ENCODE data around the gene LIN28A.
A peak's percentile ranks its signal among the peaks of the same experiment; 100 is the strongest.

The LIN28A gene

GRCh38 chr1:26412180-26412840 is 1.7 kb downstream of the LIN28A start:
- H3K36me3 ChIP-seq = no peaks in the 10 kb centered on the region
- peaks cover 0 to 5% (median 0%) of the 10 kb centered on the region in 10 experiments; a peak in 1 of 20 replicates for H3K4me1 ChIP-seq
- H4K20me1 ChIP-seq = peaks cover 0 to 20% (median 5%) of the 10 kb centered on the region in 11 experiments; a peak in 5 of 22 replicates
- TF ChIP-seq Cebpa-rat (IDR thresholded peaks at IDR 0.05) = no peak
- H3K9me3 ChIP-seq (replicated peaks in 1 of 11) = peaks cover 0 to 20% (median 5%) of the 10 kb centered on the region in 11 experiments; a peak in 11 of 22 replicates
- no peak overlapping the region for H3K27ac ChIP-seq
- peaks cover 59 to 88% (median 72%) of the 10 kb centered on the region in 11 experiments for H3K27me3 ChIP-seq
- no peak overlapping the region for H3K9ac ChIP-seq
- no peak overlapping the region for H3K4me2 ChIP-seq
- no peak overlapping the region for H3K4me3 ChIP-seq

DNA sequence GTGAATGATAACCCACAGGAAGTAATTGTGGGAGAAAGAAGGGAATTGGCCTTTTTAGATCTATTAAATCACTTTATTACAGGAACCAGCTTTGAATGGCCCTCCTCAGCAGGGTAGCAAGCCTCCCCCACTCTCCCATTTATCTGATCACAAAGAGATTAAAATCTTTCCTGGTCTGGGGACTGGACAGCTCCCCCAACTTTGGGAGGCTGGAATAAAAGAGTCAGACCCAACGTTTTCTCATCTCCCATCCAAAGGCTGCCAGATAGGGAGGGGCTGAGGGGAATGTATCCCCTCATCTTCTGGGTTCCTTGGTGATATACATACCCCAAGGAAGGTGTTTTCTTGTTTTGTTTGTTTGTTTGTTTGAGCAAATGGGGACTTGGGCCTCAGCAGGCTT is 2.4 kb downstream of the LIN28A start:
- Histone ChIP-seq H3K9ac (no peak overlapping the region), H3K27ac (no peak overlapping the region), H3K36me3 (no peaks in the 10 kb centered on the region), H3K27me3 (peaks cover 59 to 84% (median 72%) of the 10 kb centered on the region in 11 experiments), H3K9me3 (replicated peaks in 1 of 11) (peaks cover 0 to 20% (median 5%) of the 10 kb centered on the region in 11 experiments; a peak in 11 of 22 replicates), H4K20me1 (peaks cover 0 to 20% (median 5%) of the 10 kb centered on the region in 11 experiments; a peak in 5 of 22 replicates), H3K4me1 (peaks cover 0 to 5% (median 0%) of the 10 kb centered on the region in 10 experiments; a peak in 1 of 20 replicates), H3K4me3 (no peak overlapping the region), H3K4me2 (no peak overlapping the region)
- TF ChIP-seq Cebpa-rat (IDR thresholded peaks at IDR 0.05) = no peak

GRCh38 chr1:26417111-26417759 is 6.6 kb downstream of the LIN28A start:
- no peaks in the 10 kb centered on the region for H3K4me1 ChIP-seq
- H4K20me1 ChIP-seq = 0 out of 22 replicates have a peak, but pooled peaks cover 0 to 5% (median 0%) of the 10 kb centered on the region in 11 experiments
- peaks cover 22 to 43% (median 33%) of the 10 kb centered on the region in 11 experiments for H3K27me3 ChIP-seq
- no peaks in the 10 kb centered on the region for H3K36me3 ChIP-seq
- H3K27ac ChIP-seq = no peak overlapping the region
- H3K9me3 ChIP-seq (replicated peaks in 1 of 11) = peaks cover 0 to under 1% (median 0%) of the 10 kb centered on the region in 11 experiments; a peak in 1 of 22 replicates
- no peak for TF ChIP-seq Cebpa-rat (IDR thresholded peaks at IDR 0.05)
- H3K4me3 ChIP-seq = no peak overlapping the region
- no peak overlapping the region for H3K4me2 ChIP-seq
- H3K9ac ChIP-seq = no peak overlapping the region

GRCh38 chr1:26418865-26419349 is 8.3 kb downstream of the LIN28A start:
- Histone ChIP-seq H3K9me3 (replicated peaks in 1 of 11) (no peaks in the 10 kb centered on the region), H3K4me3 (no peak overlapping the region), H3K27me3 (peaks cover 5 to 26% (median 16%) of the 10 kb centered on the region in 11 experiments), H3K9ac (no peak overlapping the region), H3K36me3 (no peaks in the 10 kb centered on the region), H3K27ac (no peak overlapping the region), H3K4me1 (no peaks in the 10 kb centered on the region), H4K20me1 (no peaks in the 10 kb centered on the region), H3K4me2 (no peak overlapping the region)
- no peak for TF ChIP-seq Cebpa-rat (IDR thresholded peaks at IDR 0.05)

DNA sequence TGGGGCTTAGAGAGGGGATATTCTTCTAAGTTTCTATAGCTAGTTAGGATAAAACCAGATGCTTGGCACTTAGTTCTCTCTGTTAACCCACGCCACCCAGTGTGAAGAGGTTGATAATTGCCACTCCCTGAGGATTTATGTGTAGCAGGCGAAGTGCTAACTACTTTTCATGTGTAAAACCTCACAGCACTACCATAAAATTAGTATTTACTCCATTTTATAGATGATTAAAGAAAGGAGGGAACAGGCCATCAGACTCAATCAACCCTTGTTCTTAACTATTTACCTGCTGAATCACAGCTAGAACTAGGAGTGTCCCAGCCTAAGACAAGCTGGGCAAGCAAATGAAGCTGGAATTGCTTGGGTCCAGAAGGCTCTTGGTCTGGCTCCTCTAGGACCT is 8.9 kb downstream of the LIN28A start:
- H4K20me1 ChIP-seq = no peaks in the 10 kb centered on the region
- no peak overlapping the region for H3K27ac ChIP-seq
- H3K9me3 ChIP-seq (replicated peaks in 1 of 11) = no peaks in the 10 kb centered on the region
- H3K27me3 ChIP-seq = peaks cover 2 to 21% (median 10%) of the 10 kb centered on the region in 11 experiments; a peak in 18 of 22 replicates
- H3K4me1 ChIP-seq = no peaks in the 10 kb centered on the region
- H3K9ac ChIP-seq = no peak overlapping the region
- H3K4me3 ChIP-seq = no peak overlapping the region
- no peak for TF ChIP-seq Cebpa-rat (IDR thresholded peaks at IDR 0.05)
- no peaks in the 10 kb centered on the region for H3K36me3 ChIP-seq
- H3K4me2 ChIP-seq = no peak overlapping the region

DNA sequence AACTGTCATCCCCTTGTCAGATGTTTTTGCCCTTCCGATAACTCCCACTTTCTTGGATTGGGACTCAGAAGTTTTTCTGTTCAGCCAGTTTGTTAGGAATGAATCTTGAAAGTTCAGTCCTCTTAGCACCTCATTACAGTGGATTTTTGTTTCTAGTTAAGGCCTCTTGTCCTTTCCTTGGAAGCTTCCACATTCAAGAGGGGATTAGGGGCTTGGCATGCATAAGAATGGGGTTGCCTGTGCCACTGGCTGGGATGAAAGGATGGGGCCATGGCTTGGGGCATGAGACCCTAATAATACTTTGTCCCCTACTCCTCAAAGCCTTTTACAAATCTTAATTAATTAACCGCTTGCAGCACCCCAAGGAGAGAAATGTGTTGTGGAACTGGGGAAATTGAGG is 19.1 kb downstream of the LIN28A start:
- H4K20me1 ChIP-seq = peaks cover 0 to 7% (median 0%) of the 10 kb centered on the region in 11 experiments; a peak in 1 of 22 replicates
- peaks cover 25 to 37% (median 31%) of the 10 kb centered on the region in 10 experiments for H3K4me1 ChIP-seq
- peaks cover 0 to 15% (median 11%) of the 10 kb centered on the region in 11 experiments; a peak in 15 of 22 replicates for H3K36me3 ChIP-seq
- no peak overlapping the region for H3K9ac ChIP-seq
- no peaks in the 10 kb centered on the region for H3K27me3 ChIP-seq
- H3K9me3 ChIP-seq (replicated peaks in 1 of 11) = 0 out of 22 replicates have a peak, but pooled peaks cover 0 to 3% (median 0%) of the 10 kb centered on the region in 11 experiments
- H3K4me2 ChIP-seq = no peak overlapping the region
- TF ChIP-seq Cebpa-rat (IDR thresholded peaks at IDR 0.05) = no peak
- H3K27ac ChIP-seq = no peak overlapping the region
- no peak overlapping the region for H3K4me3 ChIP-seq

- peak within 1 kb of the TSS; percentile 56 to 81 (median 67); a peak in 21 of 22 replicates for H3K27ac ChIP-seq
- H3K36me3 ChIP-seq = peaks cover 17 to 39% (median 33%) of the 10 kb centered on the region in 11 experiments
These were observed 21.5 kb downstream of the LIN28A start, which contains the start of gene DHDDS for GRCh38 chr1:26431979-26432695. TSS of gene DHDDS (plus strand) at chr1:26432321. CDS start at chr1:26432946, 625 bp downstream.

DNA sequence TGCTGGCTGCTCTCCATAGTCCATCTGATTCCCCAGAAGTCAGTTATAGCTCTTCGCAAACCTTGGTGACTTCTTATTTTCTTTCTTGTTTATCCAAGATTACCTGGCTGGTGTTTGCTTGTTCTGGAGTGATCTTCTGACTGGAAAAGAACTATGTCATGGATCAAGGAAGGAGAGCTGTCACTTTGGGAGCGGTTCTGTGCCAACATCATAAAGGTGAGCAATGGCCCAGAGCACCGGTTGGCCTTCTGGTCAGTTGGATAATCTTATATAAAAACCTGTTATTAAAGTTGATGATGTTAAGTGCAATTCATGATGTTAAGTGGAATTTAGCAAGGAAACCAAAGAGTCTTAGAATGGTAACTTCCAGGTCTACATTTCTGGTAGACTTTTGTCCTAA is 22.2 kb downstream of the LIN28A start:
- Histone ChIP-seq H3K27ac (peak overlapping the region; percentile 6 to 81 (median 67); a peak in 21 of 22 replicates), H3K27me3 (no peaks in the 10 kb centered on the region), H4K20me1 (peaks cover 0 to 12% (median 0%) of the 10 kb centered on the region in 11 experiments; a peak in 2 of 22 replicates), H3K4me2 (peak overlapping the region; percentile 78 to 98 (median 95)), H3K4me3 (peak overlapping the region; percentile 68 to 80 (median 74)), H3K36me3 (peaks cover 24 to 46% (median 40%) of the 10 kb centered on the region in 11 experiments), H3K9ac (peak overlapping the region; percentile 68 to 85 (median 77)), H3K4me1 (peaks cover 25 to 40% (median 33%) of the 10 kb centered on the region in 10 experiments), H3K9me3 (replicated peaks in 1 of 11) (0 out of 22 replicates have a peak, but pooled peaks cover 0 to 3% (median 0%) of the 10 kb centered on the region in 11 experiments)
- no peak for TF ChIP-seq Cebpa-rat (IDR thresholded peaks at IDR 0.05)

More at GRCh38 chr1:26431979-26432695, 21.5 kb downstream of the LIN28A start, which contains the start of gene DHDDS:
- peaks cover 25 to 40% (median 33%) of the 10 kb centered on the region in 10 experiments for H3K4me1 ChIP-seq
- no peak for TF ChIP-seq Cebpa-rat (IDR thresholded peaks at IDR 0.05)
- peaks cover 0 to 7% (median 0%) of the 10 kb centered on the region in 11 experiments; a peak in 1 of 22 replicates for H4K20me1 ChIP-seq
- H3K27me3 ChIP-seq = no peaks in the 10 kb centered on the region
- 0 out of 22 replicates have a peak, but pooled peaks cover 0 to 3% (median 0%) of the 10 kb centered on the region in 11 experiments for H3K9me3 ChIP-seq (replicated peaks in 1 of 11)
- peak within 1 kb of the TSS; percentile 78 to 98 (median 95) for H3K4me2 ChIP-seq
- peak within 1 kb of the TSS; percentile 70 to 85 (median 77) for H3K9ac ChIP-seq
- H3K4me3 ChIP-seq = peak within 1 kb of the TSS; percentile 68 to 80 (median 74)

Measured in BLaER1 treated with 17β-estradiol and CSF1 and Interleukin-3, amounts not matched to agents 10 nM and 100 nM (cell line).